Adrenal gland (tissue), 12 donors: ENCODE measurements around the gene SH3BP4. TPM values are rescaled to one million over a fixed set of nuclear protein-coding genes. Genes with fewer than 3 reads are reported as not detected.

ENCODE experiments used
- DNase-seq, 7 donors: peaks; one replicate each; pipeline ENCODE4 v3.0.0-alpha.2; 2019 to 2020
- H3K27ac ChIP-seq, 5 donors: fragments of 200-600 bp; sonication (generic) in 4 of 5; 1 replicate in 3 of 5; 2 replicates in 2 of 5; pipeline versions ENCODE4 v1.5.1 to v1.8.0; 2016 to 2020; ENCODE audit warnings: mild to moderate bottlenecking in 1 of 5
- H3K27me3 ChIP-seq: fragments of 200-600 bp; 2 replicates; pipeline ENCODE4 v1.8.0; 2021
- H3K36me3 ChIP-seq, 2 donors: fragments of 200-600 bp; replicated peaks in 1 of 2; 1 replicate in 1 of 2; 2 replicates in 1 of 2; pipeline versions ENCODE4 v1.5.1 to v1.8.0; 2018 to 2022
- H3K4me1 ChIP-seq, 2 donors: fragments of 200-600 bp; replicated peaks in 1 of 2; 1 replicate in 1 of 2; 2 replicates in 1 of 2; pipeline versions ENCODE4 v1.5.1 to v1.8.0; 2018 to 2021
- H3K4me3 ChIP-seq, 4 donors: fragments of 200-600 bp; sonication (generic) in 3 of 4; one replicate each; pipeline ENCODE4 v1.5.1; 2016 to 2018
- H3K9me3 ChIP-seq, 3 donors: fragments of 200-600 bp; sonication (generic) in 1 of 3; replicated peaks in 1 of 3; 1 replicate in 2 of 3; 2 replicates in 1 of 3; pipeline versions ENCODE4 v1.5.1 to v1.8.0; 2016 to 2021
- POLR2A ChIP-seq, 2 donors: fragments of 450-650 bp; IDR thresholded peaks; one replicate each; pipeline ENCODE4 v1.6.1; 2017; ENCODE audit warnings: antibody characterized with exemption in 2 of 2, mild to moderate bottlenecking in 2 of 2, moderate library complexity in 1 of 2
- WGBS, 4 donors: extraction: QIAGEN DNeasy Blood & Tissue Kit in 2 of 4; methylation state at CpG; one replicate each; pipeline versions ENCODE4 v1.1.5 to v1.1.7; 2013 to 2017; 5-methylcytosine and 5-hydroxymethylcytosine counted together
- intact Hi-C, 2 donors: fragments of 100-400 bp; cut with DNase I; formaldehyde crosslinking; loops; one replicate each; pipeline versions ENCODE4 v1.14.1 to v1.15.0; 2022 to 2023
- polyA plus RNA-seq, 3 donors: library from polyadenylated mRNA; stranded (reverse); fragments of 200-250 nt in 2 of 3; fragments of 350-450 nt in 1 of 3; fragmentation: Illumina TruSeq in 1 of 3; extraction: RNeasy Lipid Tissue Mini Kit (QIAGEN cat#74804) in 1 of 3; gene quantifications; one replicate each; pipeline ENCODE4 v1.2.3, GENCODE V29; 2013 to 2014
- total RNA-seq, 9 donors: library from RNA; depleted of rRNA in 4 of 9; stranded (reverse); fragments of >200 nt in 4 of 9; fragments of 120-200 nt in 1 of 9; fragmentation: NEBNext Ultra II Directional in 1 of 9; extraction: Animal tissue kit (Norgen Biotek cat#: 25700) in 1 of 9; gene quantifications; one replicate each; pipeline versions ENCODE4 v1.1.0 to v1.2.4, GENCODE V29; 2013 to 2023
- TF ChIP-seq, protein P1 (sequence below), 6 experiments: fragments of 450-650 bp in 4 of 6; fragments of 200-600 bp in 2 of 6; sonication (generic) in 1 of 6; IDR thresholded peaks; 1 replicate in 5 of 6; 2 replicates in 1 of 6; pipeline versions ENCODE4 v1.5.1 to v1.8.0; 2016 to 2021; ENCODE audit warnings: antibody characterized with exemption in 6 of 6, mild to moderate bottlenecking in 2 of 6, moderate library complexity in 1 of 6
- donor health status: healthy with polysubstance abuse.
- donor health status: Bipolar disorder and iron deficiency.
- donor health status: DM: yes; HTN: yes; CAD: no.
- donor health status: DM: no; HTN: no; CAD: no.
- donor health status: DM: no; HTN: no; CAD: no.
- donor health status: DM: yes; HTN: yes; CAD: no.

Gene SH3BP4
- total and polyA plus RNA-seq, 12 donors, result 5.1 to 26.9 (median 19.9) TPM

DNA sequence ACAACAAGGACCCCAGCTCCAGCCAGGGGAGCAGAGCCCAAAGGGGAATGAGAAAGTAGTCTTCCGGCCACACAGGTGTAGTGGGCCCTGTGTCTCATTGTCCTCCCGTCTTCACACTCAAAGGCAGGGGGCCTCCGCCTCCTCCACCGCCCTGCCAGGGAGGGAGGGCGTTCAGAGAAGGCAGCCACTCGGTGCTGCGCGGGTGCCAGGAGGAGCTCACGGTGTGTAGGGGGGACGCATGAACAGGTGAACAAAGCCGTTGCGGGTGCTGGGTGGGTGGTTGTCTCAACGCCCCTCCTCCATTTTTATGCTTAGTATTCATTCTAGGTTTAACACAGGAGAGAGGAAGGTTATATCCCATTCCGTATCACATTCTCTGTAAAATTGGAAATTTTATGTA is 36.7 kb downstream of the SH3BP4 start:
- no peaks in the 10 kb centered on the region for H3K9me3 ChIP-seq
- peaks cover 0 to 7% of the 10 kb centered on the region in 2 donors for H3K4me1 ChIP-seq
- intact Hi-C loops, result no loop called here
- H3K27ac ChIP-seq, result peak overlapping the region in 3 of 5 donors; percentile 40 to 78 (median 67)
- H3K27me3 ChIP-seq, result no peaks in the 10 kb centered on the region
- H3K36me3 ChIP-seq, result no peaks in the 10 kb centered on the region
- H3K4me3 ChIP-seq, result no peak overlapping the region
- DNase-seq, result no peak
- WGBS, 4 donors, result 94 to 100% (median 98%) methylated on average over 10 to 14 of the region's 14 CpGs
- TF ChIP-seq, protein P1, sequence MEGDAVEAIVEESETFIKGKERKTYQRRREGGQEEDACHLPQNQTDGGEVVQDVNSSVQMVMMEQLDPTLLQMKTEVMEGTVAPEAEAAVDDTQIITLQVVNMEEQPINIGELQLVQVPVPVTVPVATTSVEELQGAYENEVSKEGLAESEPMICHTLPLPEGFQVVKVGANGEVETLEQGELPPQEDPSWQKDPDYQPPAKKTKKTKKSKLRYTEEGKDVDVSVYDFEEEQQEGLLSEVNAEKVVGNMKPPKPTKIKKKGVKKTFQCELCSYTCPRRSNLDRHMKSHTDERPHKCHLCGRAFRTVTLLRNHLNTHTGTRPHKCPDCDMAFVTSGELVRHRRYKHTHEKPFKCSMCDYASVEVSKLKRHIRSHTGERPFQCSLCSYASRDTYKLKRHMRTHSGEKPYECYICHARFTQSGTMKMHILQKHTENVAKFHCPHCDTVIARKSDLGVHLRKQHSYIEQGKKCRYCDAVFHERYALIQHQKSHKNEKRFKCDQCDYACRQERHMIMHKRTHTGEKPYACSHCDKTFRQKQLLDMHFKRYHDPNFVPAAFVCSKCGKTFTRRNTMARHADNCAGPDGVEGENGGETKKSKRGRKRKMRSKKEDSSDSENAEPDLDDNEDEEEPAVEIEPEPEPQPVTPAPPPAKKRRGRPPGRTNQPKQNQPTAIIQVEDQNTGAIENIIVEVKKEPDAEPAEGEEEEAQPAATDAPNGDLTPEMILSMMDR (IDR thresholded peaks at IDR 0.05), result no peak
- TF ChIP-seq POLR2A (IDR thresholded peaks at IDR 0.05), result no peak

DNA sequence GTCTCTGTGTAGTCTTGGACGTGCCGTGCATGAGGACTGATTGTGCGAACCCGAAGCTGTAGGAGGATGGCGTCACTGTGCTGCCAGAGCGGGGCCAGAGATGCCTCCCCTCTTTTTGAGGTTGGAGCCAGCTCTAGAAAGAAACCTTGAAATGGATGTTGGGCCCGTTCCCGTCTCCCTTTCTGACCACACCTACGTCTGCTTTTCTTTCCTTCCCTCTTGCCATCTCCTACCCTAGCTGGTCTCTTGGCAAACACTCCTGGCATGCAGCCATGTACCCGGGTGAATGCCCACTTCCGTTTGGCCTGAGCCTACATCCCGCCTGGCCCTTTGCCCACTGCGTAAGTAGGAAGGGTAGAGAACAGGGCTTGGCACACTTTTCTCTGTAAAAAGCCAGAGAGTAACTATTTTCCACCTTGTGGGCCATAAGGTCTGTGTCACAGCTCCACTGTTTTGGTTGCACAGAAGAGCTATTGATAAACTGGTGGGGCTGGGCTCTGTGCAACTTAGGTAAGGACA is 37.4 kb downstream of the SH3BP4 start:
- Histone ChIP-seq H3K36me3 (no peaks in the 10 kb centered on the region), H3K27ac (peak overlapping the region in 3 of 5 donors; percentile 40 to 78 (median 67)), H3K27me3 (no peaks in the 10 kb centered on the region), H3K4me3 (peak overlapping the region in 1 of 4 donors; percentile 0), H3K4me1 (peaks cover 0 to 7% of the 10 kb centered on the region in 2 donors), H3K9me3 (no peaks in the 10 kb centered on the region)
- intact Hi-C loops, result no loop called here
- TF ChIP-seq POLR2A (IDR thresholded peaks at IDR 0.05), result no peak
- TF ChIP-seq, protein P1 (IDR thresholded peaks at IDR 0.05), result peak in 1 of 6 experiments; percentile 12
- WGBS, 4 donors, result 26 to 39% (median 33%) methylated on average over 12 to 13 of the region's 13 CpGs
- DNase-seq, result peak; percentile 84 to 96 (median 94)

DNA sequence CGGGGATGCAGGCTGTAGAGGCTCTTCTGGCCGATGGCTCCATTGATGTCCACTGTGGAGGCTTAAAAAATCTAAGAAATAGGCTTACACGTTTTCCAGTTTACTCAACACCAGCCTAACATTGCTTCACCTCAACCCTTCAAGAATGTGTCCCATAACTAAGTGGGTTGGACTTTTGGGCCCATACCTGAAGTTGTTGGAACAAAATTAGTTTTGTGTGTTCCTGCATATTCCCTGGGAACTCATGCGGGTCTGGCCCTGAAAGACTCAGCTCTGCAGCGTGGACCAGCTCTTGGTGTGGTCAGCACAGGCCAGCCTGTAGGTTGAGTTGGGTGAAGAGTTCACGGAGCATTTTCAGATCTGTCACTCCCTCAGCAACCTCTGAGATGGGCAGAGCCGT is 38.5 kb downstream of the SH3BP4 start:
- peak overlapping the region in 1 of 5 donors; percentile 67 for H3K27ac ChIP-seq
- peaks cover 0 to 7% of the 10 kb centered on the region in 2 donors for H3K4me1 ChIP-seq
- no peaks in the 10 kb centered on the region for H3K36me3 ChIP-seq
- 88 to 100% (median 92%) methylated on average over 4 to 7 of the region's 7 CpGs for WGBS, 4 donors
- intact Hi-C loops, result no loop called here
- no peak for DNase-seq
- H3K27me3 ChIP-seq, result no peaks in the 10 kb centered on the region
- TF ChIP-seq, protein P1 (IDR thresholded peaks at IDR 0.05), result no peak
- TF ChIP-seq POLR2A (IDR thresholded peaks at IDR 0.05), result no peak
- H3K9me3 ChIP-seq, result no peaks in the 10 kb centered on the region
- no peak overlapping the region for H3K4me3 ChIP-seq

DNA sequence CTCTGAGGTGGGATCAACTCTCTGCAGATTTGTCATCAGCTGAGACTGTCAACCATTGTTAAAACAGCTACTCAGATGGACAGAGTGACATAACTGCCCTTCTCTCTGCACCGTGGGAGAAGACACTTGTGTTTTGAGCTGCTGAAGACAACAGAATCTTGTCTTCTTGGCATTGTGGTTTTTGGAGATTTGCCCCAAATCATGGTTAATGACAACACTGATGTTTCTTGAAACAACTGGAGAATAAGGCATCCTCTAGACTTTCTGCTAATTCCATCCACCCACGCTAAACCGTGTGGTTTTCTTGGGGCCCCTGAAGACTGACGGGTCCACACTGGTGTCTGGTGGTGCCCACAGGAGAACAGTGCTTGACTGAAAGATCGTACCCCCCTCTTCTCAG is 39.5 kb downstream of the SH3BP4 start:
- Histone ChIP-seq H3K36me3 (no peaks in the 10 kb centered on the region), H3K4me1 (peaks cover 0 to 7% of the 10 kb centered on the region in 2 donors), H3K9me3 (no peaks in the 10 kb centered on the region), H3K27ac (no peak overlapping the region), H3K4me3 (no peak overlapping the region), H3K27me3 (no peaks in the 10 kb centered on the region)
- 86 to 96% (median 90%) methylated on average over 4 to 5 of the region's 5 CpGs for WGBS, 4 donors
- intact Hi-C loops, result no loop called here
- no peak for TF ChIP-seq POLR2A (IDR thresholded peaks at IDR 0.05)
- TF ChIP-seq, protein P1 (IDR thresholded peaks at IDR 0.05), result no peak
- DNase-seq, result no peak
